ENCODE results near the gene E2F4.

Gene E2F4

DNA sequence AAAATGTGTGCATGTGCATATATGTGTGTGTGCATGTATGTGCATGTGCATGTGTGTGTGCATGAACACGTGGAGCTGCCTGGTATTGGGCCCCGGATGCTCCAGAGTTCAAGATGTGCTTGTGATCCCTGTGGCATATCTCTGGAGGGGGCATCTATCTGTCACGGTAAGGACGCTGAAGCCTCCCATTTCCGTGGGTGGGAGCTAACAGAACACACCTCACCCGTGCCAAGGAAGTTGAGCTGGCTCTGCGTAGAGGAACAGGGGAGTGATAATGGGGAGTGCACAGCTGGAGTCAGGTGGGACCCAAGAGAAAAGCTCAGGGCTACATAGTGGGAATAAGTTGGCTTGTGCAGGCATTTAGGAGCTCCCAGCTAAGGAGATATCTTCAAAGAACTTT is 19.7 kb downstream of the E2F4 start:
- no CpG with 5 or more reads among the region's 7 CpGs for WGBS (ENCODE audit: extremely low coverage, insufficient coverage, insufficient read length)
- no peak overlapping the region for H2BK5ac ChIP-seq (ENCODE audit: low read depth, low read length, poor library complexity)
- no peak overlapping the region for H3K27ac ChIP-seq (ENCODE audit: low read depth, low read length)
- no peak overlapping the region for H3K4ac ChIP-seq (ENCODE audit: low read depth, low read length)
- H3K14ac ChIP-seq (ENCODE audit: low read length) = no peak overlapping the region
- no peak overlapping the region for H4K91ac ChIP-seq (ENCODE audit: low read depth, low read length)
- no peak for DNase-seq
- H3K9ac ChIP-seq (ENCODE audit: low read length) = no peak overlapping the region
- H3K4me1 ChIP-seq (ENCODE audit: control insufficient read depth in 1 of 2, insufficient read depth in 2 of 2, low read length in 2 of 2) = peaks cover 25 to 30% of the 10 kb centered on the region in 2 experiments
- H2BK12ac ChIP-seq (ENCODE audit: low read length) = no peak overlapping the region
- H3K27me3 ChIP-seq (ENCODE audit: insufficient read depth, low read length) = no peaks in the 10 kb centered on the region
- no peak overlapping the region for H2BK120ac ChIP-seq (ENCODE audit: insufficient read depth, low read length, poor library complexity)
- no peak overlapping the region for H4K8ac ChIP-seq (ENCODE audit: low read depth, low read length)
- no peak overlapping the region for H3K18ac ChIP-seq (ENCODE audit: low read length)
- no peak overlapping the region for H3K4me3 ChIP-seq (ENCODE audit: low read depth, low read length)
- no peak overlapping the region for H2AK5ac ChIP-seq (ENCODE audit: low read length)
- H2AFZ ChIP-seq (ENCODE audit: insufficient read depth, low read length, poor library complexity) = no peak overlapping the region
- no peaks in the 10 kb centered on the region for H3K36me3 ChIP-seq (ENCODE audit: control insufficient read depth in 1 of 2, insufficient read depth in 2 of 2, low read length in 2 of 2)
- H3K4me2 ChIP-seq (ENCODE audit: low read length) = no peak overlapping the region
- H4K12ac ChIP-seq (ENCODE audit: low read depth, low read length) = no peak overlapping the region
- H3K9me3 ChIP-seq (ENCODE audit: insufficient read depth, low read depth, low read length) = peaks cover 2% of the 10 kb centered on the region
- peaks cover 12% of the 10 kb centered on the region for H3K79me1 ChIP-seq (ENCODE audit: low read length)
- H3K79me2 ChIP-seq (ENCODE audit: control insufficient read depth, insufficient read depth, low read length, poor library complexity) = peaks cover 2% of the 10 kb centered on the region
- H3K23ac ChIP-seq (ENCODE audit: low read length) = no peak overlapping the region

GRCh38 chr16:67212766-67213165 is 20.8 kb downstream of the E2F4 start:
- H2AFZ ChIP-seq (ENCODE audit: insufficient read depth, low read length, poor library complexity) = no peak overlapping the region
- no peak overlapping the region for H4K91ac ChIP-seq (ENCODE audit: low read depth, low read length)
- peak overlapping the region; percentile 72 for H3K27ac ChIP-seq (ENCODE audit: low read depth, low read length)
- H3K9ac ChIP-seq (ENCODE audit: low read length) = no peak overlapping the region
- H3K4me3 ChIP-seq (ENCODE audit: low read depth, low read length) = no peak overlapping the region
- no peak overlapping the region for H2BK120ac ChIP-seq (ENCODE audit: insufficient read depth, low read length, poor library complexity)
- peaks cover 14 to 19% of the 10 kb centered on the region in 2 experiments for H3K4me1 ChIP-seq (ENCODE audit: control insufficient read depth in 1 of 2, insufficient read depth in 2 of 2, low read length in 2 of 2)
- peak; percentile 66 to 84 for DNase-seq
- no peak overlapping the region for H4K12ac ChIP-seq (ENCODE audit: low read depth, low read length)
- H3K36me3 ChIP-seq (ENCODE audit: control insufficient read depth in 1 of 2, insufficient read depth in 2 of 2, low read length in 2 of 2) = no peaks in the 10 kb centered on the region
- H3K79me2 ChIP-seq (ENCODE audit: control insufficient read depth, insufficient read depth, low read length, poor library complexity) = peaks cover 2% of the 10 kb centered on the region
- no peak overlapping the region for H3K18ac ChIP-seq (ENCODE audit: low read length)
- H3K9me3 ChIP-seq (ENCODE audit: insufficient read depth, low read depth, low read length) = peaks cover 2% of the 10 kb centered on the region
- no peak overlapping the region for H4K8ac ChIP-seq (ENCODE audit: low read depth, low read length)
- no peak overlapping the region for H3K4ac ChIP-seq (ENCODE audit: low read depth, low read length)
- H3K79me1 ChIP-seq (ENCODE audit: low read length) = peaks cover 6% of the 10 kb centered on the region
- no peak overlapping the region for H2BK12ac ChIP-seq (ENCODE audit: low read length)
- H3K14ac ChIP-seq (ENCODE audit: low read length) = no peak overlapping the region
- peak overlapping the region; percentile 1 for H3K4me2 ChIP-seq (ENCODE audit: low read length)
- no peak overlapping the region for H2AK5ac ChIP-seq (ENCODE audit: low read length)
- H2BK5ac ChIP-seq (ENCODE audit: low read depth, low read length, poor library complexity) = no peak overlapping the region
- H3K27me3 ChIP-seq (ENCODE audit: insufficient read depth, low read length) = no peaks in the 10 kb centered on the region
- H3K23ac ChIP-seq (ENCODE audit: low read length) = no peak overlapping the region

DNA sequence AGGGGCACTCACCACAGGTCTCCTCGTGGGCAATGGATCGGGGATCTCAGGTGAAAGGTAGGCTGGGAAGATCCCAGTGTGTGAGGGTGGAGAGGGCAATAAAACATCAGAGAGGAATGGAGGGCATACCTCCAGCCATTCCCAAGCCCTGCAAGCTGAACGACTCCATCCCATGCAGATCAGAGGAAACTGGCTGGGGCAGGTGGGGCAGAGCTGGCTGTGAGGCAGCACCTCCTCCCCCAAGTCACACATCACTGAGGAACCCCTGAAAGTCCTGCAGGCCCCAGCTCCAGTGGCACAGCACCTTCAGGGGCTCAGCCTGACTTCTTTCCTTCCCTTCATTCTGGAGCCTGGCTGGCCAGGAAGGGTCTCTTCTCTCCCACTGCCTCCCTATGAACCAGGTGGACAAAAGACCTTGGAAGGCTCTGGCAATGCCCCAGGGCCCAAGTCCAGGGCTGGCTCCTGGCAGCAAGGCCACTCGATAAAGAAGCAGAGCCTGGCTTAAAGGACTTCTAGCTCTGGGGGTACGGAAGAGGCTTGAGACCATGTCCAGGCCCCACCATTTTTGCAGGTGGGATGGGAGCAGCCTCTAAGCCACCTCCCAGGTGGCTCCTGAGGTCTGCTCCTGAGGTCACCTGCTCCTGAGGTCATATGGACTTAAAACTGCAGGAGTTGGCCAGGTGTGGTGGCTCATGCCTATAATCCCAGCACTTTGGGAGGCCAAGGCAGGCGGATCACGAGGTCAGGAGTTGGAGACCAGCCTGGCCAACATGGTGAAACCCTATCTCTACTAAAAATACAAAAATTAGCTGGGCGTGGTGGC is 21.5 kb downstream of the E2F4 start:
- peak overlapping the region; percentile 34 for H3K14ac ChIP-seq (ENCODE audit: low read length)
- H3K4me2 ChIP-seq (ENCODE audit: low read length) = peak overlapping the region; percentile 1
- no peaks in the 10 kb centered on the region for H3K36me3 ChIP-seq (ENCODE audit: control insufficient read depth in 1 of 2, insufficient read depth in 2 of 2, low read length in 2 of 2)
- no peaks in the 10 kb centered on the region for H3K27me3 ChIP-seq (ENCODE audit: insufficient read depth, low read length)
- no peak overlapping the region for H3K9ac ChIP-seq (ENCODE audit: low read length)
- H3K18ac ChIP-seq (ENCODE audit: low read length) = peak overlapping the region; percentile 24
- peak overlapping the region; percentile 17 for H4K8ac ChIP-seq (ENCODE audit: low read depth, low read length)
- peaks cover 6% of the 10 kb centered on the region for H3K79me1 ChIP-seq (ENCODE audit: low read length)
- no peak for DNase-seq
- peaks cover 2% of the 10 kb centered on the region for H3K79me2 ChIP-seq (ENCODE audit: control insufficient read depth, insufficient read depth, low read length, poor library complexity)
- WGBS (ENCODE audit: extremely low coverage, insufficient coverage, insufficient read length) = no CpG with 5 or more reads among the region's 8 CpGs
- H3K4me3 ChIP-seq (ENCODE audit: low read depth, low read length) = no peak overlapping the region
- H2AK5ac ChIP-seq (ENCODE audit: low read length) = peak overlapping the region; percentile 66
- H2BK5ac ChIP-seq (ENCODE audit: low read depth, low read length, poor library complexity) = no peak overlapping the region
- H2BK12ac ChIP-seq (ENCODE audit: low read length) = peak overlapping the region; percentile 12
- peaks cover 10 to 12% of the 10 kb centered on the region in 2 experiments for H3K4me1 ChIP-seq (ENCODE audit: control insufficient read depth in 1 of 2, insufficient read depth in 2 of 2, low read length in 2 of 2)
- no peak overlapping the region for H4K12ac ChIP-seq (ENCODE audit: low read depth, low read length)
- H2BK120ac ChIP-seq (ENCODE audit: insufficient read depth, low read length, poor library complexity) = peak overlapping the region; percentile 14
- no peak overlapping the region for H2AFZ ChIP-seq (ENCODE audit: insufficient read depth, low read length, poor library complexity)
- H3K9me3 ChIP-seq (ENCODE audit: insufficient read depth, low read depth, low read length) = peaks cover 2% of the 10 kb centered on the region
- H3K27ac ChIP-seq (ENCODE audit: low read depth, low read length) = peak overlapping the region; percentile 72
- H3K4ac ChIP-seq (ENCODE audit: low read depth, low read length) = no peak overlapping the region
- no peak overlapping the region for H3K23ac ChIP-seq (ENCODE audit: low read length)
- no peak overlapping the region for H4K91ac ChIP-seq (ENCODE audit: low read depth, low read length)

DNA sequence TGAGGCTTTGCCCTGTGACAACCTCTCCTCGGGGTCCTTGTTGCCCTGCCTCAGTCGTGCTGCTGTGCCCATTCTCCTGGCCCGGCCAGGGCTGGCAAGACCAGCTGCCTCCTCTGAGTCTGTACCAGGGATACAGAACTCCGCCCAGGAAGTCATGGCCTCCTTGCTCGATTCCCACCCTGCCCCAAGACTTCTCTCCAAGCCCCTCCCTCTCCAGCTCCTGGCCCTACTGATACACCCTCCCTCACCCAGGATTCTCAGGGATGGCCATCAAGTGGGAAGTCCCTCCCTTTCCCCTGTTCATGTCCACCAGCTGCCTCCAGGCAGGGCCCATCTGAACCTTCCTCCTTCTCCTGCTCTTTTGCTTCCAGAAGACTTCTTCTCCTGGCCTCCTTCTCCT is 23.8 kb downstream of the E2F4 start:
- no peak overlapping the region for H4K91ac ChIP-seq (ENCODE audit: low read depth, low read length)
- no peak overlapping the region for H3K4ac ChIP-seq (ENCODE audit: low read depth, low read length)
- H2BK5ac ChIP-seq (ENCODE audit: low read depth, low read length, poor library complexity) = no peak overlapping the region
- H3K79me2 ChIP-seq (ENCODE audit: control insufficient read depth, insufficient read depth, low read length, poor library complexity) = peaks cover 2% of the 10 kb centered on the region
- WGBS (ENCODE audit: extremely low coverage, insufficient coverage, insufficient read length) = no CpG with 5 or more reads among the region's 5 CpGs
- H3K9ac ChIP-seq (ENCODE audit: low read length) = no peak overlapping the region
- H4K12ac ChIP-seq (ENCODE audit: low read depth, low read length) = no peak overlapping the region
- H2BK12ac ChIP-seq (ENCODE audit: low read length) = no peak overlapping the region
- H2AFZ ChIP-seq (ENCODE audit: insufficient read depth, low read length, poor library complexity) = no peak overlapping the region
- H3K23ac ChIP-seq (ENCODE audit: low read length) = no peak overlapping the region
- H3K18ac ChIP-seq (ENCODE audit: low read length) = no peak overlapping the region
- H3K79me1 ChIP-seq (ENCODE audit: low read length) = peaks cover 6% of the 10 kb centered on the region
- H3K4me3 ChIP-seq (ENCODE audit: low read depth, low read length) = no peak overlapping the region
- H2BK120ac ChIP-seq (ENCODE audit: insufficient read depth, low read length, poor library complexity) = no peak overlapping the region
- DNase-seq = no peak
- H3K36me3 ChIP-seq (ENCODE audit: control insufficient read depth in 1 of 2, insufficient read depth in 2 of 2, low read length in 2 of 2) = no peaks in the 10 kb centered on the region
- no peak overlapping the region for H3K4me2 ChIP-seq (ENCODE audit: low read length)
- no peak overlapping the region for H4K8ac ChIP-seq (ENCODE audit: low read depth, low read length)
- H2AK5ac ChIP-seq (ENCODE audit: low read length) = no peak overlapping the region
- H3K9me3 ChIP-seq (ENCODE audit: insufficient read depth, low read depth, low read length) = peaks cover 2% of the 10 kb centered on the region
- H3K14ac ChIP-seq (ENCODE audit: low read length) = no peak overlapping the region
- H3K27me3 ChIP-seq (ENCODE audit: insufficient read depth, low read length) = no peaks in the 10 kb centered on the region
- H3K4me1 ChIP-seq (ENCODE audit: control insufficient read depth in 1 of 2, insufficient read depth in 2 of 2, low read length in 2 of 2) = peaks cover 8 to 9% of the 10 kb centered on the region in 2 experiments
- no peak overlapping the region for H3K27ac ChIP-seq (ENCODE audit: low read depth, low read length)
